ENCODE measurements around the gene TMEM239.

Gene TMEM239

GRCh38 chr20:2847802-2848201, 31.6 kb downstream of the TMEM239 start (continued):
- TF ChIP-seq, protein P1, sequence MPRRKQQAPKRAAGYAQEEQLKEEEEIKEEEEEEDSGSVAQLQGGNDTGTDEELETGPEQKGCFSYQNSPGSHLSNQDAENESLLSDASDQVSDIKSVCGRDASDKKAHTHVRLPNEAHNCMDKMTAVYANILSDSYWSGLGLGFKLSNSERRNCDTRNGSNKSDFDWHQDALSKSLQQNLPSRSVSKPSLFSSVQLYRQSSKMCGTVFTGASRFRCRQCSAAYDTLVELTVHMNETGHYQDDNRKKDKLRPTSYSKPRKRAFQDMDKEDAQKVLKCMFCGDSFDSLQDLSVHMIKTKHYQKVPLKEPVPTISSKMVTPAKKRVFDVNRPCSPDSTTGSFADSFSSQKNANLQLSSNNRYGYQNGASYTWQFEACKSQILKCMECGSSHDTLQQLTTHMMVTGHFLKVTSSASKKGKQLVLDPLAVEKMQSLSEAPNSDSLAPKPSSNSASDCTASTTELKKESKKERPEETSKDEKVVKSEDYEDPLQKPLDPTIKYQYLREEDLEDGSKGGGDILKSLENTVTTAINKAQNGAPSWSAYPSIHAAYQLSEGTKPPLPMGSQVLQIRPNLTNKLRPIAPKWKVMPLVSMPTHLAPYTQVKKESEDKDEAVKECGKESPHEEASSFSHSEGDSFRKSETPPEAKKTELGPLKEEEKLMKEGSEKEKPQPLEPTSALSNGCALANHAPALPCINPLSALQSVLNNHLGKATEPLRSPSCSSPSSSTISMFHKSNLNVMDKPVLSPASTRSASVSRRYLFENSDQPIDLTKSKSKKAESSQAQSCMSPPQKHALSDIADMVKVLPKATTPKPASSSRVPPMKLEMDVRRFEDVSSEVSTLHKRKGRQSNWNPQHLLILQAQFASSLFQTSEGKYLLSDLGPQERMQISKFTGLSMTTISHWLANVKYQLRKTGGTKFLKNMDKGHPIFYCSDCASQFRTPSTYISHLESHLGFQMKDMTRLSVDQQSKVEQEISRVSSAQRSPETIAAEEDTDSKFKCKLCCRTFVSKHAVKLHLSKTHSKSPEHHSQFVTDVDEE (CRISPR knock-in tag; IDR thresholded peaks at IDR 0.05) = no peak
- TF ChIP-seq SNAI2 (CRISPR knock-in tag; IDR thresholded peaks at IDR 0.05) (no peak), RARB (CRISPR knock-in tag; IDR thresholded peaks at IDR 0.05) (no peak), PATZ1 (CRISPR knock-in tag; IDR thresholded peaks at IDR 0.05; ENCODE audit: borderline replicate concordance) (no peak), GLIS3 (CRISPR knock-in tag; IDR thresholded peaks at IDR 0.05) (no peak), ARNTL (CRISPR knock-in tag; IDR thresholded peaks at IDR 0.05; ENCODE audit: borderline replicate concordance, low read depth) (no peak), CSDC2 (CRISPR knock-in tag; IDR thresholded peaks at IDR 0.05) (no peak), ZFP3 (CRISPR knock-in tag; IDR thresholded peaks at IDR 0.05) (no peak), PPARA (CRISPR knock-in tag; IDR thresholded peaks at IDR 0.05; ENCODE audit: borderline replicate concordance) (no peak), TOX (CRISPR knock-in tag; IDR thresholded peaks at IDR 0.05; ENCODE audit: borderline replicate concordance) (no peak)

DNA sequence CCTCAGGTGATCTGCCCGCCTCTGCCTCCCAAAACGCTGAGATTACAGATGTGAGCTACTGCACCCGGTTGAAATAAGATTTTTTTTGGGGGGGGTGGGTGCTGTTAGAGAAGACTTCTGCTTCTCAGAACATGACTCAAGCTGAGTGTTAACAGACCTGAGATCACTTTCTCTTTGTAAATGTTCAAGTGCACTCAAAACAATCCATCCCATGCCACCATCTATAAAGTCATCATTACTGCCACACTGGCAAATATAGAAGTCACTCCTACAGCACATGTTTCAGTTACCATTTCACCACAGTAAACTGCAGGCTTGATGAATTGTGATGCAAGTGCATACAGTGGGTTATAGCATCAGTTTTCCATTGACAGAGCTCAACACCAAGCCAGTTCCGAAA, 33.4 kb downstream of the TMEM239 start:
- TF ChIP-seq BACH2 (CRISPR knock-in tag; IDR thresholded peaks at IDR 0.05; ENCODE audit: borderline replicate concordance) (no peak), ZC3H10 (CRISPR knock-in tag; IDR thresholded peaks at IDR 0.05) (no peak), ZFP3 (CRISPR knock-in tag; IDR thresholded peaks at IDR 0.05) (no peak), GLIS3 (CRISPR knock-in tag; IDR thresholded peaks at IDR 0.05) (no peak), ZFP30 (CRISPR knock-in tag; IDR thresholded peaks at IDR 0.05) (no peak), RARB (CRISPR knock-in tag; IDR thresholded peaks at IDR 0.05) (no peak), OSR1 (CRISPR knock-in tag; IDR thresholded peaks at IDR 0.05) (no peak)
- TF ChIP-seq, protein P1 (CRISPR knock-in tag; IDR thresholded peaks at IDR 0.05) = no peak
- ATAC-seq = no peak

DNA sequence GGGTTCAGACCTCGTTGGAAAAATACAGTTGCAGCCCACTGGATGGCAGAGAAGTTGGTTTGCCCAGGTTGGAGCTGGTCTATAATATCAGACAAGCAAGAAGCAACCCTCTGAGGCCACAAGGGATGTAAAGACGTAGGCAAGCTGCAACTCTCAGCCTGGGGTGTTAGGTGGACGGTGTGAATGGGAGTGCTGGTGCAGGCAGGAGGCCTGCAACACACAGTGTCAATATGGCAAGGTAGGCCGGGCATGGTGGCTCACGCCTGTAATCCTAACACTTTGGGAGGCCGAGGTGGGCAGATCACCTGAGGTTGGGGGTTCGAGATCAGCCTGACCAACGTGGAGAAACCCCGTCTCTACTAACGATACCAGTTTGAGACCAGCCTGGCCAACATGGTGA, 34.9 kb downstream of the TMEM239 start:
- TF ChIP-seq BACH2 (CRISPR knock-in tag; IDR thresholded peaks at IDR 0.05; ENCODE audit: borderline replicate concordance) = no peak
- no peak for TF ChIP-seq ZNF565 (CRISPR knock-in tag; conservative IDR thresholded peaks at IDR 0.05; ENCODE audit: low read depth)
- TF ChIP-seq TCF4 (CRISPR knock-in tag; IDR thresholded peaks at IDR 0.05; ENCODE audit: borderline replicate concordance) = no peak
- TF ChIP-seq, protein P2, sequence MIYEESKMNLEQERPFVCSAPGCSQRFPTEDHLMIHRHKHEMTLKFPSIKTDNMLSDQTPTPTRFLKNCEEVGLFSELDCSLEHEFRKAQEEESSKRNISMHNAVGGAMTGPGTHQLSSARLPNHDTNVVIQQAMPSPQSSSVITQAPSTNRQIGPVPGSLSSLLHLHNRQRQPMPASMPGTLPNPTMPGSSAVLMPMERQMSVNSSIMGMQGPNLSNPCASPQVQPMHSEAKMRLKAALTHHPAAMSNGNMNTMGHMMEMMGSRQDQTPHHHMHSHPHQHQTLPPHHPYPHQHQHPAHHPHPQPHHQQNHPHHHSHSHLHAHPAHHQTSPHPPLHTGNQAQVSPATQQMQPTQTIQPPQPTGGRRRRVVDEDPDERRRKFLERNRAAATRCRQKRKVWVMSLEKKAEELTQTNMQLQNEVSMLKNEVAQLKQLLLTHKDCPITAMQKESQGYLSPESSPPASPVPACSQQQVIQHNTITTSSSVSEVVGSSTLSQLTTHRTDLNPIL (CRISPR knock-in tag; IDR thresholded peaks at IDR 0.05; ENCODE audit: low read depth) = no peak
- TF ChIP-seq ISL1 (CRISPR knock-in tag; IDR thresholded peaks at IDR 0.05) = no peak
- no peak for TF ChIP-seq SNAI2 (CRISPR knock-in tag; IDR thresholded peaks at IDR 0.05)
- TF ChIP-seq OSR1 (CRISPR knock-in tag; IDR thresholded peaks at IDR 0.05) = no peak
- TF ChIP-seq ZNF8 (CRISPR knock-in tag; IDR thresholded peaks at IDR 0.05) = no peak
- no peak for TF ChIP-seq ZFP3 (CRISPR knock-in tag; IDR thresholded peaks at IDR 0.05)
- TF ChIP-seq PPARA (CRISPR knock-in tag; IDR thresholded peaks at IDR 0.05; ENCODE audit: borderline replicate concordance) = no peak
- TF ChIP-seq, protein P1 (CRISPR knock-in tag; IDR thresholded peaks at IDR 0.05) = no peak
- TF ChIP-seq ESRRG (CRISPR knock-in tag; IDR thresholded peaks at IDR 0.05) = no peak
- no peak for TF ChIP-seq CSDC2 (CRISPR knock-in tag; IDR thresholded peaks at IDR 0.05)
- no peak for TF ChIP-seq ZFP30 (CRISPR knock-in tag; IDR thresholded peaks at IDR 0.05)
- TF ChIP-seq RARB (CRISPR knock-in tag; IDR thresholded peaks at IDR 0.05) = no peak
- no peak for ATAC-seq
